Measurements from ENCODE around the gene MRTFA. TPM values are rescaled to one million over a fixed set of nuclear protein-coding genes. Genes with fewer than 3 reads are reported as not detected.

The MRTFA gene
- 10 to 100 TPM in 5 of 6 experiments, 1 to 10 TPM in 1; 9.3 to 20.6 (median 16.3) TPM for total RNA-seq
- long read RNA-seq, partial matches to known transcripts, result 0 of 2 reads
- long read RNA-seq, other reads (novel, unspliced or antisense), result 1 of 2 reads

DNA sequence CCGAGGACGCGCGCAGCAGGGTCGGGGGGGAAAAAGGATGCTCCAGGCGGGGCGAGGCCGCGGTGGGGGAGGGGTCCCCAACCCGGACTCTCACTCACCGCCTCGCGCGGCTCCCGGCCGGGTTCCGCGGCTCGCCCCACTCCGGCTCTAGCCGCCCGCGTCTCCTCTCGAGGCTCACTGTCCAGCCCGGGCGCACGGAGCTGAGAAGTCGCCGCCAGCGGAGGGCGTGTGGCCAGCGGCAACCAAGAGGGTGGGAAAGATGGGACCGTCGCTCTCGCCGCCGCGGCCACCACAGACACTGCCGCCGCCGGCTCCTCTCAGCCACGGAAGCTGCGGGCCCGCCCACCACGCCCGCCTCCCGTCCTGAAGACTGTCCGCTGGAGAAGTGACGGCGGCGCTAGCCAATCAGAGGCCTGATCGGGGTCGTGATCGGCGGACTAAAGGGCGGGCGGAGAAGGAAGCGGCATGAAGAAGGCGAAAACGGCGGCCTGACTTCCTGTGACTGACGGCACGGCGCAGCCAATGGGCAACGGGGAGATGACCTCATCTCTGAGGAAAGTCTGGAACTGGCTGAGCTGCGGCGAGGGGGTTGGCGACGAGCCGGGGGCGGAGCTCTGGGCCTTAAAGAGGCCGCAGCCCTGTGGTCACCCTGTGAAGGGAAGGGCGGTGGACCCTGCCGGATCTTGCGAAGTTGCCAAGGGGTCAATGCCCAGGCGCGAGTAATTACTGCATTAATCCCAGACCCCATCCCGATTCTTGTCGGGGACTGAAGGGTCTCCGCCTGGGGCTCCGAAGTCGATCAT, at the start of gene MRTFA:
TSS of gene MRTFA (minus strand) at position 340 of the 803 bp plus-strand sequence.
- Histone ChIP-seq H3K4me1 (peaks cover 0 to 13% (median 4%) of the 10 kb centered on the region in 4 donors), H3K4me3 (peak within 1 kb of the TSS; percentile 95 to 99 (median 98)), H3K27me3 (no peaks in the 10 kb centered on the region), H3K36me3 (no peaks in the 10 kb centered on the region), H3K9me3 (no peaks in the 10 kb centered on the region), H3K27ac (peak within 1 kb of the TSS; percentile 77 to 91 (median 82))
- intact Hi-C loops (cut with DNase I), result no loop called here
- WGBS (ENCODE audit: insufficient coverage, low coverage, low lambda C conversion rate, missing lambda C conversion rate), result 0% methylated on average over 1 of the region's 82 CpGs
- TF ChIP-seq CTCF (IDR thresholded peaks at IDR 0.05) (no peak), POLR2A (IDR thresholded peaks at IDR 0.05) (peak; percentile 99)
- DNase-seq (peak; percentile 100), ATAC-seq (peak; percentile 94 to 98 (median 96))

DNA sequence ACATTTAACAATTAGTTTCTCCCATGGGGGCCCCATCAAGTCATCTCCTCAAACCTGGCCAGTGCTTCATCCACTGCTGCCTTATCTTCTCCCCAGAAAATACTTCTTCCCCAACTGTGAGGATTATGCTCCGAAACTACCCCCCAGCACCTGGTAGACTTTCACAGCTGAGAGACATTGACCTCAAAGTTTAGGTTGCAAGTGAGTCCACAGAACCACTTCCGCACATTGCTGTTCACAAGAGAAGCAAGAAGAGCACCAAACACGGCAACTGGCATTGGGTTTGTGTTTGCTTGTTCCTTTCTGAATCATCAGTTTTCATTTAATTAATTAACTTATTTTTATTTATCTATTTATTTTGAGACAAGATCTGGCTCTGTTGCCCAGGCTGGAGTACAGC, 48.9 kb upstream of the MRTFA start:
- ATAC-seq (no peak), DNase-seq (no peak)
- intact Hi-C loops (cut with DNase I), result no loop called here
- Histone ChIP-seq H3K27me3 (no peaks in the 10 kb centered on the region), H3K36me3 (no peaks in the 10 kb centered on the region), H3K27ac (no peak overlapping the region), H3K4me3 (no peak overlapping the region), H3K9me3 (no peaks in the 10 kb centered on the region), H3K4me1 (peaks cover 0 to 16% (median 2%) of the 10 kb centered on the region in 4 donors)
- no peak for TF ChIP-seq CTCF (IDR thresholded peaks at IDR 0.05)
- TF ChIP-seq POLR2A (IDR thresholded peaks at IDR 0.05), result no peak
- 83% methylated on average over 3 of the region's 3 CpGs for WGBS (ENCODE audit: insufficient coverage, low coverage, low lambda C conversion rate, missing lambda C conversion rate)

DNA sequence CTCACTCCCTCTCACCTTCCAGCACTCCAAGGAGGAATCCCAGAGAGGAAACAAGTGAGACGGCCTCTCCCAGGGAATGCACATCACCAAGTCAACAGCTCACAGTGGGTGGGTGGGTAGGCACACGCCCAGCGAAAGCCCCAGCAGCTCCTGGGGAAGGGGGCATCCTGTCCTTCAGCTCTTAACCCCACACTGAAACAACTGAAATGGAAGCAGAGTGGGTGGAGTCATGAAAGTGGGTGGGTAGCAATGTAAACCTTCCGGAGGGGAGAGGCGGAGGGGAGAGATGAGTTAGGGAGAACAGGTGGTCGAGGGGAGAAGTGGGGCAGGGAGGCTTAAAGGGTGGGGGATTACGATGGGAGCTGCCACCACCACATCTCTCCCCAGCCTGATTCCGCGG, 48.2 kb upstream of the MRTFA start:
- H3K36me3 ChIP-seq, result no peaks in the 10 kb centered on the region
- no peaks in the 10 kb centered on the region for H3K9me3 ChIP-seq
- no peak for ATAC-seq
- no peaks in the 10 kb centered on the region for H3K27me3 ChIP-seq
- H3K4me3 ChIP-seq, result no peak overlapping the region
- no peak for TF ChIP-seq POLR2A (IDR thresholded peaks at IDR 0.05)
- no peak for TF ChIP-seq CTCF (IDR thresholded peaks at IDR 0.05)
- peaks cover 0 to 23% (median 6%) of the 10 kb centered on the region in 4 donors for H3K4me1 ChIP-seq
- WGBS (ENCODE audit: insufficient coverage, low coverage, low lambda C conversion rate, missing lambda C conversion rate), result 71% methylated on average over 9 of the region's 9 CpGs
- H3K27ac ChIP-seq, result no peak overlapping the region
- no peak for DNase-seq
- intact Hi-C loops (cut with DNase I), result no loop called here

DNA sequence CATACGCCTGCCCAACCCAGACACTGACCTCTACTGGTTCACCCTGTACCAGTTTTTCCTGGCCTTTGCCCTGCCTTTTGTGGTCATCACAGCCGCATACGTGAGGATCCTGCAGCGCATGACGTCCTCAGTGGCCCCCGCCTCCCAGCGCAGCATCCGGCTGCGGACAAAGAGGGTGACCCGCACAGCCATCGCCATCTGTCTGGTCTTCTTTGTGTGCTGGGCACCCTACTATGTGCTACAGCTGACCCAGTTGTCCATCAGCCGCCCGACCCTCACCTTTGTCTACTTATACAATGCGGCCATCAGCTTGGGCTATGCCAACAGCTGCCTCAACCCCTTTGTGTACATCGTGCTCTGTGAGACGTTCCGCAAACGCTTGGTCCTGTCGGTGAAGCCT, 44.9 kb upstream of the MRTFA start:
- Histone ChIP-seq H3K9me3 (no peaks in the 10 kb centered on the region), H3K27ac (no peak overlapping the region), H3K36me3 (no peaks in the 10 kb centered on the region), H3K4me1 (peaks cover 0 to 46% (median 16%) of the 10 kb centered on the region in 4 donors), H3K27me3 (no peaks in the 10 kb centered on the region), H3K4me3 (no peak overlapping the region)
- DNase-seq (no peak), ATAC-seq (no peak)
- TF ChIP-seq POLR2A (IDR thresholded peaks at IDR 0.05) (no peak), CTCF (IDR thresholded peaks at IDR 0.05) (no peak)
- intact Hi-C loops (cut with DNase I), result no loop called here
- WGBS (ENCODE audit: insufficient coverage, low coverage, low lambda C conversion rate, missing lambda C conversion rate), result 90% methylated on average over 2 of the region's 19 CpGs

Measured in right lobe of liver (tissue), 6 donors.